H9 (cell line): ENCODE data around the gene NAB2. TPM values are rescaled to one million over a fixed set of nuclear protein-coding genes. Genes with fewer than 3 reads are reported as not detected.
A peak's percentile ranks its signal among the peaks of the same experiment; 100 is the strongest.

Source experiments
- DNase-seq: peaks from one replicate; pipeline ENCODE4 v3.0.0-alpha.2; 2017
- H2AFZ ChIP-seq: one replicate; pipeline ENCODE4 v1.6.1; 2013; ENCODE audit warnings: mild to moderate bottlenecking, low read length, control low read depth, moderate library complexity
- H2AK5ac ChIP-seq: 2 replicates; pipeline ENCODE4 v1.6.1; 2013; ENCODE audit warnings: low read length, control low read depth, mixed read lengths; ENCODE audit not compliant: insufficient read length
- H2BK120ac ChIP-seq: one replicate; pipeline ENCODE4 v1.6.1; 2013; ENCODE audit warnings: low read depth, mild to moderate bottlenecking, low read length, control low read depth, inconsistent platforms; ENCODE audit not compliant: poor library complexity, severe bottlenecking
- H2BK12ac ChIP-seq: 2 replicates; pipeline ENCODE4 v1.6.1; 2013; ENCODE audit warnings: low read length, control low read depth, mixed read lengths, low read depth; ENCODE audit not compliant: insufficient read length
- H2BK15ac ChIP-seq: 2 replicates; pipeline ENCODE4 v1.6.1; 2013; ENCODE audit warnings: low read depth, low read length, control low read depth
- H2BK20ac ChIP-seq: one replicate; pipeline ENCODE4 v1.6.1; 2013; ENCODE audit warnings: low read depth, mild to moderate bottlenecking, low read length, control low read depth, inconsistent platforms; ENCODE audit not compliant: poor library complexity, severe bottlenecking
- H2BK5ac ChIP-seq: 2 replicates; pipeline ENCODE4 v1.6.1; 2013; ENCODE audit warnings: low read length, control low read depth, mixed read lengths; ENCODE audit not compliant: insufficient read length
- H3K14ac ChIP-seq: 2 replicates; pipeline ENCODE4 v1.6.1; 2013; ENCODE audit warnings: low read length, control low read depth; ENCODE audit not compliant: insufficient read depth
- H3K18ac ChIP-seq: 2 replicates; pipeline ENCODE4 v1.6.1; 2013; ENCODE audit warnings: low read depth, mild to moderate bottlenecking, mixed read lengths, low read length, control low read depth; ENCODE audit not compliant: insufficient read length
- H3K23ac ChIP-seq: 2 replicates; pipeline ENCODE4 v1.6.1; 2013; ENCODE audit warnings: low read length, control low read depth, mixed read lengths, low read depth; ENCODE audit not compliant: insufficient read length
- H3K23me2 ChIP-seq: 2 replicates; pipeline ENCODE4 v1.6.1; 2013; ENCODE audit warnings: low read depth, mild to moderate bottlenecking, mixed read lengths, low read length, control low read depth; ENCODE audit not compliant: insufficient read length, poor library complexity, severe bottlenecking
- H3K27ac ChIP-seq: 2 replicates; pipeline ENCODE4 v1.5.1; 2013; ENCODE audit warnings: low read length, control low read depth, mixed read lengths, low read depth; ENCODE audit not compliant: insufficient read length
- H3K27me3 ChIP-seq: 2 replicates; pipeline ENCODE4 v1.6.1; 2013; ENCODE audit warnings: low read length, control low read depth, inconsistent platforms; ENCODE audit not compliant: insufficient read depth
- H3K4ac ChIP-seq: 2 replicates; pipeline ENCODE4 v1.6.1; 2013; ENCODE audit warnings: low read depth, mild to moderate bottlenecking, control low read depth, inconsistent platforms, low read length, moderate library complexity
- H3K4me1 ChIP-seq: 2 replicates; pipeline ENCODE4 v1.6.1; 2013; ENCODE audit warnings: low read length, control low read depth, inconsistent platforms; ENCODE audit not compliant: insufficient read depth
- H3K4me2 ChIP-seq: 2 replicates; pipeline ENCODE4 v1.6.1; 2013; ENCODE audit warnings: low read length, control low read depth, mixed read lengths; ENCODE audit not compliant: insufficient read length, insufficient read depth
- H3K56ac ChIP-seq: 2 replicates; pipeline ENCODE4 v1.6.1; 2013; ENCODE audit warnings: low read depth, mild to moderate bottlenecking, mixed read lengths, low read length, control low read depth; ENCODE audit not compliant: insufficient read length
- H3K79me1 ChIP-seq: 2 replicates; pipeline ENCODE4 v1.6.1; 2013; ENCODE audit warnings: low read depth, mild to moderate bottlenecking, moderate library complexity, low read length, control low read depth, inconsistent platforms; ENCODE audit not compliant: insufficient read depth, poor library complexity, severe bottlenecking
- H3K79me2 ChIP-seq: 2 replicates; pipeline ENCODE4 v1.6.1; 2013; ENCODE audit warnings: low read length, control low read depth, inconsistent platforms; ENCODE audit not compliant: insufficient read depth
- H3K9ac ChIP-seq: 2 replicates; pipeline ENCODE4 v1.6.1; 2013; ENCODE audit warnings: low read length, control low read depth, mixed read lengths; ENCODE audit not compliant: insufficient read length; ENCODE audit errors: extremely low read depth
- H3K9me3 ChIP-seq: one replicate; pipeline ENCODE4 v1.6.1; 2013; ENCODE audit warnings: low read depth, low read length, inconsistent platforms; ENCODE audit not compliant: control insufficient read depth
- H3T11ph ChIP-seq: one replicate; pipeline ENCODE4 v1.6.1; 2013; ENCODE audit warnings: mild to moderate bottlenecking, low read length, control low read depth, inconsistent platforms
- H4K20me1 ChIP-seq: one replicate; pipeline ENCODE4 v1.6.1; 2013; ENCODE audit not compliant: control insufficient read depth, insufficient read length, insufficient read depth
- H4K5ac ChIP-seq: 2 replicates; pipeline ENCODE4 v1.6.1; 2013; ENCODE audit warnings: low read depth, mild to moderate bottlenecking, mixed read lengths, low read length, control low read depth; ENCODE audit not compliant: insufficient read length
- H4K8ac ChIP-seq: replicated peaks from 2 replicates; pipeline ENCODE4 v1.6.1; 2013; ENCODE audit warnings: low read length, control low read depth, mixed read lengths, low read depth; ENCODE audit not compliant: insufficient read length
- H4K91ac ChIP-seq: 2 replicates; pipeline ENCODE4 v1.6.1; 2013; ENCODE audit warnings: low read depth, mild to moderate bottlenecking, moderate library complexity, mixed read lengths, low read length, control low read depth; ENCODE audit not compliant: insufficient read length
- H3K27ac Mint-ChIP-seq, 3 experiments: 2 replicates in 2 of 3; 3 replicates in 1 of 3; pipeline ENCODE4 v1.8.0; 2020 to 2021; ENCODE audit warnings: mixed read lengths in 3 of 3, mild to moderate bottlenecking in 1 of 3, moderate library complexity in 1 of 3
- H3K27me3 Mint-ChIP-seq: 2 replicates; pipeline ENCODE4 v1.8.0; 2021; ENCODE audit warnings: low read depth, mild to moderate bottlenecking, moderate library complexity, mixed read lengths
- H3K36me3 Mint-ChIP-seq, 3 experiments: 2 replicates in 2 of 3; 3 replicates in 1 of 3; pipeline ENCODE4 v1.8.0; 2020 to 2021; ENCODE audit warnings: low read depth in 3 of 3, mixed read lengths in 3 of 3; ENCODE audit not compliant: insufficient read depth in 1 of 3
- H3K4me1 Mint-ChIP-seq, 2 experiments: 2 replicates each; pipeline ENCODE4 v1.8.0; 2020; ENCODE audit warnings: mixed read lengths in 2 of 2
- H3K4me3 Mint-ChIP-seq, 2 experiments: 2 replicates in 1 of 2; 3 replicates in 1 of 2; pipeline ENCODE4 v1.8.0; 2020 to 2021; ENCODE audit warnings: mild to moderate bottlenecking in 2 of 2, mixed read lengths in 2 of 2, moderate library complexity in 1 of 2
- H3K9me3 Mint-ChIP-seq, 2 experiments: 2 replicates in 1 of 2; 3 replicates in 1 of 2; pipeline ENCODE4 v1.8.0; 2020; ENCODE audit warnings: mild to moderate bottlenecking in 2 of 2, mixed read lengths in 2 of 2, moderate library complexity in 1 of 2
- WGBS: extraction: QIAGEN DNeasy Blood & Tissue Kit; methylation state at CpG from one replicate; pipeline ENCODE4 v1.1.7; 2013; ENCODE audit warnings: missing lambda C conversion rate, low lambda C conversion rate, mixed read lengths; ENCODE audit not compliant: insufficient read length; ENCODE audit errors: extremely low coverage; 5-methylcytosine and 5-hydroxymethylcytosine counted together
- total RNA-seq: library from RNA; stranded (reverse); gene quantifications from 2 replicates; pipeline ENCODE4 v1.2.1, GENCODE V29; 2021
- TF ChIP-seq, protein P1 (sequence below): fragments of 200-600 bp; sonication (generic); conservative IDR thresholded peaks from 3 replicates; pipeline ENCODE4 v1.8.0; 2021; ENCODE audit warnings: antibody characterized with exemption, mild to moderate bottlenecking

Gene NAB2
- total RNA-seq, 1 experiment from 2014 or later: 67.8 TPM

DNA sequence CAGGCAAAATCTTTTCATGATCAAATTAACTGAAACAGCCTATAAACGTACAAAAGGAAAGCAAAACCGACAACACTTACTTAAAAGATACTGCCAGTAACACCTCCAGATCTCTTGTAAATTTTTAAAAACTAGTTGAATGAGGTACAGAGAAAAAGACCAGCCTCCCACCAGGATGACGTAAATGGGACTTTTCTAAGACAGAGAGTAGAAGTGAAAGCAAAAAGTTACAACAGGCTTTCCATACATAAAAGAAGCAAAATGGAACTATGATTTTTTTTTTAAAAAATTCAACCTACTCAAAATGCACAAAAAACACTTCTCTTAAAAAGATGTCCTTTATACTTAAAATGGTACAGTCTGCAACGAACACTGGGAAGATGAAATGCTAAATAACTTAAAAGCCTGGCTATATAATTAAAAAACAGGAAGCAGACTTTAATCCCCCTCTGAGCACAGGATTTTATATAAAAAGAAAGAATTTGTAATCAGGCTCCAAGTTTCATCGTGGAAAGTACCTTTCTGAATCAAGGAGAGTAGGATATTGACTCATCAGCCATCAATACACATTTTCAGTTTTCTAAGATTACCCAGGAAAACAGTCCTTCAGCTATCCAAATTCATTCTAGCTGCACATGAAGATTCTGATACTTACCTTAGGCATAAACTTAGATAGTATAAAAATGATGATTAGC lies 24.8 kb upstream of the NAB2 start:
- WGBS: no CpG with 5 or more reads among the region's 5 CpGs
- Histone ChIP-seq H3K79me1 (no peaks in the 10 kb centered on the region), H3T11ph (no peak overlapping the region), H4K20me1 (no peaks in the 10 kb centered on the region), H3K23me2 (no peaks in the 10 kb centered on the region), H2BK120ac (no peak overlapping the region), H2BK15ac (no peak overlapping the region), H2AK5ac (no peak overlapping the region), H3K18ac (no peak overlapping the region), H3K4ac (no peak overlapping the region), H3K27me3 (no peaks in the 10 kb centered on the region), H2BK5ac (no peak overlapping the region), H3K4me1 (no peaks in the 10 kb centered on the region), H3K79me2 (no peaks in the 10 kb centered on the region), H3K14ac (no peak overlapping the region), H3K27ac (no peak overlapping the region), H2AFZ (no peak overlapping the region), H2BK12ac (no peak overlapping the region), H2BK20ac (no peak overlapping the region), H3K9ac (no peak overlapping the region), H3K56ac (no peak overlapping the region), H4K8ac (no peak overlapping the region), H4K91ac (no peak overlapping the region), H3K9me3 (no peaks in the 10 kb centered on the region), H3K23ac (no peak overlapping the region), H4K5ac (no peak overlapping the region), H3K4me2 (no peak overlapping the region)
- Mint-ChIP-seq H3K9me3 (peaks cover 0 to 2% of the 10 kb centered on the region in 2 experiments; a peak in 1 of 5 replicates), H3K4me1 (no peaks in the 10 kb centered on the region), H3K27ac (peak overlapping the region in 1 of 3 experiments; percentile 23; a peak in 2 of 7 replicates), H3K4me3 (no peak overlapping the region), H3K36me3 (peaks cover 30 to 79% (median 62%) of the 10 kb centered on the region in 3 experiments; a peak in 6 of 7 replicates), H3K27me3 (no peaks in the 10 kb centered on the region)
- TF ChIP-seq, protein P1, sequence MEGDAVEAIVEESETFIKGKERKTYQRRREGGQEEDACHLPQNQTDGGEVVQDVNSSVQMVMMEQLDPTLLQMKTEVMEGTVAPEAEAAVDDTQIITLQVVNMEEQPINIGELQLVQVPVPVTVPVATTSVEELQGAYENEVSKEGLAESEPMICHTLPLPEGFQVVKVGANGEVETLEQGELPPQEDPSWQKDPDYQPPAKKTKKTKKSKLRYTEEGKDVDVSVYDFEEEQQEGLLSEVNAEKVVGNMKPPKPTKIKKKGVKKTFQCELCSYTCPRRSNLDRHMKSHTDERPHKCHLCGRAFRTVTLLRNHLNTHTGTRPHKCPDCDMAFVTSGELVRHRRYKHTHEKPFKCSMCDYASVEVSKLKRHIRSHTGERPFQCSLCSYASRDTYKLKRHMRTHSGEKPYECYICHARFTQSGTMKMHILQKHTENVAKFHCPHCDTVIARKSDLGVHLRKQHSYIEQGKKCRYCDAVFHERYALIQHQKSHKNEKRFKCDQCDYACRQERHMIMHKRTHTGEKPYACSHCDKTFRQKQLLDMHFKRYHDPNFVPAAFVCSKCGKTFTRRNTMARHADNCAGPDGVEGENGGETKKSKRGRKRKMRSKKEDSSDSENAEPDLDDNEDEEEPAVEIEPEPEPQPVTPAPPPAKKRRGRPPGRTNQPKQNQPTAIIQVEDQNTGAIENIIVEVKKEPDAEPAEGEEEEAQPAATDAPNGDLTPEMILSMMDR: no peak
- DNase-seq: no peak
